ENCODE results near the gene C6orf136. TPM values are rescaled to one million over a fixed set of nuclear protein-coding genes. Genes with fewer than 3 reads are reported as not detected.
A peak's percentile ranks its signal among the peaks of the same experiment; 100 is the strongest.

Gene C6orf136
- total and polyA plus RNA-seq, 9 of the 15 experiments (the other 6 are each of a cell fraction or from before 2014, with no cell fraction given), result 14.1 to 63.1 (median 18.4) TPM

DNA sequence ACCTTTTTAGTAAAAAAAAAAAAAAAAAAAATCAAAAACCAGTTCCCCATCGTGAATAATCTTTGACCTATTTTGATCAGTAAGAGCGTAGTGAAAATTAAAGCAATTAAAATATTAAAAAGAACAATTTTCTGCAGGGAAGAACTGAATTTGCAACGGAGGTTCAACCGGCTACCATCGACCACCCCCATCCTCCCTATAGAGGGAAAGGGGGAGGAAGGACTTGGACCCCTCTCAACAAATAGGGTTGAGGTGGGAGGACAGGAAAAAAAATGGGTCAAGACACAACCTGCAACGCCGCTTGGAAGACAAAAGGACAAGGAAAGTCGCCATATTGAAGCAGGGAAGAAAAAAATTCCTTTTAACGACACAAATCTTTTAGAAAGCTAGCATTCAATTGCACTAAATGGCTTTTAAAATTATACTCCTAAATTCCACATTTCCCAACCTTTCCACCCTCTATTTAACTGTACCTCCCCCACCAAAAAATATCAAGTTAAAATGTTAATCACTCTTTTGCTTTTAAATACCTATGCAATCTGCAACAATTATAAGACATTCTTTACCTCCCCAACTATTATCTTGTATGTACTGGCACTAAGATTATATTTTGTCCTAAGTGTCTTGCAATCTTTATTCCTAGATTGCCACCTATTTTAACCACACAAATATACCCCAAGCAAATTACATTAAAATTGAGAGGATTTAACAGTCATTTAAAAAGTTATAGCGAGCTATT lies 31.5 kb upstream of the C6orf136 start (continued):
- TF ChIP-seq, protein P1, sequence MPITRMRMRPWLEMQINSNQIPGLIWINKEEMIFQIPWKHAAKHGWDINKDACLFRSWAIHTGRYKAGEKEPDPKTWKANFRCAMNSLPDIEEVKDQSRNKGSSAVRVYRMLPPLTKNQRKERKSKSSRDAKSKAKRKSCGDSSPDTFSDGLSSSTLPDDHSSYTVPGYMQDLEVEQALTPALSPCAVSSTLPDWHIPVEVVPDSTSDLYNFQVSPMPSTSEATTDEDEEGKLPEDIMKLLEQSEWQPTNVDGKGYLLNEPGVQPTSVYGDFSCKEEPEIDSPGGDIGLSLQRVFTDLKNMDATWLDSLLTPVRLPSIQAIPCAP (CRISPR knock-in tag; IDR thresholded peaks at IDR 0.05; ENCODE audit: borderline replicate concordance), result no peak
- TF ChIP-seq RBM15 (IDR thresholded peaks at IDR 0.05; ENCODE audit: insufficient read depth, low read length) (no peak), FOXJ3 (CRISPR knock-in tag; IDR thresholded peaks at IDR 0.05) (no peak), ZNF644 (tag; IDR thresholded peaks at IDR 0.05; ENCODE audit: low read depth) (peak; percentile 87), ZKSCAN8 (CRISPR knock-in tag; IDR thresholded peaks at IDR 0.05) (peak; percentile 79; the same call in 1 of the 2 replicates), PHTF2 (CRISPR knock-in tag; IDR thresholded peaks at IDR 0.05) (no peak; the same call in 1 of the 2 replicates), GTF2E2 (tag; IDR thresholded peaks at IDR 0.05) (peak; percentile 46; the same call in 1 of the 2 replicates), GATA2 (CRISPR knock-in tag; IDR thresholded peaks at IDR 0.05) (no peak), ZNF140 (CRISPR knock-in tag; IDR thresholded peaks at IDR 0.05) (no peak), IFI16 (CRISPR knock-in tag; IDR thresholded peaks at IDR 0.05) (no peak), ZFP30 (CRISPR knock-in tag; IDR thresholded peaks at IDR 0.05; ENCODE audit: borderline replicate concordance) (peak; percentile 73; the same call in 1 of the 2 replicates), ARID2 (IDR thresholded peaks at IDR 0.05) (peak; percentile 44; the same call in 1 of the 2 replicates), THRAP3 (IDR thresholded peaks at IDR 0.05; ENCODE audit: borderline replicate concordance) (peak; percentile 94), HMG20A (CRISPR knock-in tag; conservative IDR thresholded peaks at IDR 0.05) (0 out of 2 replicates have a peak, but pooled peaks have one; percentile 23)
- TF ChIP-seq, protein P2, sequence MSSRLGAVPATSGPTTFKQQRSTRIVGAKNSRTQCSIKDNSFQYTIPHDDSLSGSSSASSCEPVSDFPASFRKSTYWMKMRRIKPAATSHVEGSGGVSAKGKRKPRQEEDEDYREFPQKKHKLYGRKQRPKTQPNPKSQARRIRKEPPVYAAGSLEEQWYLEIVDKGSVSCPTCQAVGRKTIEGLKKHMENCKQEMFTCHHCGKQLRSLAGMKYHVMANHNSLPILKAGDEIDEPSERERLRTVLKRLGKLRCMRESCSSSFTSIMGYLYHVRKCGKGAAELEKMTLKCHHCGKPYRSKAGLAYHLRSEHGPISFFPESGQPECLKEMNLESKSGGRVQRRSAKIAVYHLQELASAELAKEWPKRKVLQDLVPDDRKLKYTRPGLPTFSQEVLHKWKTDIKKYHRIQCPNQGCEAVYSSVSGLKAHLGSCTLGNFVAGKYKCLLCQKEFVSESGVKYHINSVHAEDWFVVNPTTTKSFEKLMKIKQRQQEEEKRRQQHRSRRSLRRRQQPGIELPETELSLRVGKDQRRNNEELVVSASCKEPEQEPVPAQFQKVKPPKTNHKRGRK (tag; IDR thresholded peaks at IDR 0.05), result peak; percentile 42
- TF ChIP-seq, protein P3, sequence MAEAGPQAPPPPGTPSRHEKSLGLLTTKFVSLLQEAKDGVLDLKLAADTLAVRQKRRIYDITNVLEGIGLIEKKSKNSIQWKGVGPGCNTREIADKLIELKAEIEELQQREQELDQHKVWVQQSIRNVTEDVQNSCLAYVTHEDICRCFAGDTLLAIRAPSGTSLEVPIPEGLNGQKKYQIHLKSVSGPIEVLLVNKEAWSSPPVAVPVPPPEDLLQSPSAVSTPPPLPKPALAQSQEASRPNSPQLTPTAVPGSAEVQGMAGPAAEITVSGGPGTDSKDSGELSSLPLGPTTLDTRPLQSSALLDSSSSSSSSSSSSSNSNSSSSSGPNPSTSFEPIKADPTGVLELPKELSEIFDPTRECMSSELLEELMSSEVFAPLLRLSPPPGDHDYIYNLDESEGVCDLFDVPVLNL (CRISPR knock-in tag; IDR thresholded peaks at IDR 0.05; ENCODE audit: low read depth), result no peak
- TF ChIP-seq, protein P4, sequence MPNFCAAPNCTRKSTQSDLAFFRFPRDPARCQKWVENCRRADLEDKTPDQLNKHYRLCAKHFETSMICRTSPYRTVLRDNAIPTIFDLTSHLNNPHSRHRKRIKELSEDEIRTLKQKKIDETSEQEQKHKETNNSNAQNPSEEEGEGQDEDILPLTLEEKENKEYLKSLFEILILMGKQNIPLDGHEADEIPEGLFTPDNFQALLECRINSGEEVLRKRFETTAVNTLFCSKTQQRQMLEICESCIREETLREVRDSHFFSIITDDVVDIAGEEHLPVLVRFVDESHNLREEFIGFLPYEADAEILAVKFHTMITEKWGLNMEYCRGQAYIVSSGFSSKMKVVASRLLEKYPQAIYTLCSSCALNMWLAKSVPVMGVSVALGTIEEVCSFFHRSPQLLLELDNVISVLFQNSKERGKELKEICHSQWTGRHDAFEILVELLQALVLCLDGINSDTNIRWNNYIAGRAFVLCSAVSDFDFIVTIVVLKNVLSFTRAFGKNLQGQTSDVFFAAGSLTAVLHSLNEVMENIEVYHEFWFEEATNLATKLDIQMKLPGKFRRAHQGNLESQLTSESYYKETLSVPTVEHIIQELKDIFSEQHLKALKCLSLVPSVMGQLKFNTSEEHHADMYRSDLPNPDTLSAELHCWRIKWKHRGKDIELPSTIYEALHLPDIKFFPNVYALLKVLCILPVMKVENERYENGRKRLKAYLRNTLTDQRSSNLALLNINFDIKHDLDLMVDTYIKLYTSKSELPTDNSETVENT (CRISPR knock-in tag; IDR thresholded peaks at IDR 0.05), result no peak
- TF ChIP-seq, protein P5, sequence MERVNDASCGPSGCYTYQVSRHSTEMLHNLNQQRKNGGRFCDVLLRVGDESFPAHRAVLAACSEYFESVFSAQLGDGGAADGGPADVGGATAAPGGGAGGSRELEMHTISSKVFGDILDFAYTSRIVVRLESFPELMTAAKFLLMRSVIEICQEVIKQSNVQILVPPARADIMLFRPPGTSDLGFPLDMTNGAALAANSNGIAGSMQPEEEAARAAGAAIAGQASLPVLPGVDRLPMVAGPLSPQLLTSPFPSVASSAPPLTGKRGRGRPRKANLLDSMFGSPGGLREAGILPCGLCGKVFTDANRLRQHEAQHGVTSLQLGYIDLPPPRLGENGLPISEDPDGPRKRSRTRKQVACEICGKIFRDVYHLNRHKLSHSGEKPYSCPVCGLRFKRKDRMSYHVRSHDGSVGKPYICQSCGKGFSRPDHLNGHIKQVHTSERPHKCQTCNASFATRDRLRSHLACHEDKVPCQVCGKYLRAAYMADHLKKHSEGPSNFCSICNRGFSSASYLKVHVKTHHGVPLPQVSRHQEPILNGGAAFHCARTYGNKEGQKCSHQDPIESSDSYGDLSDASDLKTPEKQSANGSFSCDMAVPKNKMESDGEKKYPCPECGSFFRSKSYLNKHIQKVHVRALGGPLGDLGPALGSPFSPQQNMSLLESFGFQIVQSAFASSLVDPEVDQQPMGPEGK (CRISPR knock-in tag; IDR thresholded peaks at IDR 0.05; ENCODE audit: borderline replicate concordance), result peak; percentile 67

Measured in K562 (cell line).